NK-92 (cell line): ENCODE results near the gene WRAP53.

Experiments used
- DNase-seq: peaks from one replicate; lab custom pipeline; 2025; ENCODE audit not compliant: unreplicated experiment; lab: John Stamatoyannopoulos, UW

The WRAP53 gene

DNA sequence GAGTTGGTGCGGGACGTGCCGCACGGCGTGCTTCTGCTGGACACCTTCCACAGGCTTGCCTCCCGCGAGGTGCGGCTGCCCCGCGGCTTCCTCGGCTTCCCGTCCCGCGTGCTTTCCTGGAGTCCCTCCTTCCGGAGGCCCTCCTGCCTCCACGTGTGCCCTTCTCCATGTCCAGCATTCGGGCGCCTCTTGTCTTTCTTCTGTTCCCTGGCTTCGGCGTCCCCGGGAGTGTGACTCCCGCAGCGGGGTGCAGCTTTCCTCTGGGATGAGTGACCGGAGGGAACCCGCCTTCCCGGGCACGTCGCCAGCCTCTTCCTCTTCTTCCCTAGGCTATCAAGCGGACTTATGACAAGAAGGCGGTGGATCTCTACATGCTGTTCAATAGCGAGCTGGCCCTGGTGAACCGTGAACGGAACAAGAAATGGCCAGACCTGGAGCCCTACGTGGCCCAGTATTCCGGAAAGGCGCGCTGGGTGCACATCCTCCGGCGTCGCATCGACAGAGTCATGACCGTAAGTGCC, 52.3 kb downstream of the WRAP53 start:
- no peak for DNase-seq

DNA sequence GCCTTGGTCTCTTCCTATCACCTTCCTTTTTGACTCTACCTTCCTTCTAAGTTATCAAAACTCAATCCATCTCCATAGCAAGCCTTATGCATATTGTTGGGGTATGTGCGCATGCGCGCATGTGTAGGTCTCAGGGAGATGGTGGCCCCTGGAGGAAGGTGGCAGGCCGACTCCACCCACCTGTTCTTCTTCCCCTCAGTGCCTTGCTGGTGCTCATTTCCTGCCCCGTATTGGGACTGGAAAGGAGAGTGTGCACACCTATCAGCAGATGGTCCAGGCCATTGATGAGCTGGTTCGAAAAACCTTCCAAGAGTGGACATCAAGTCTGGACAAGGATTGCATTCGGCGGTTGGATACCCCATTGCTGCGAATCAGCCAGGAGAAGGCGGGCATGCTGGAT, 54.5 kb downstream of the WRAP53 start:
- no peak for DNase-seq

DNA sequence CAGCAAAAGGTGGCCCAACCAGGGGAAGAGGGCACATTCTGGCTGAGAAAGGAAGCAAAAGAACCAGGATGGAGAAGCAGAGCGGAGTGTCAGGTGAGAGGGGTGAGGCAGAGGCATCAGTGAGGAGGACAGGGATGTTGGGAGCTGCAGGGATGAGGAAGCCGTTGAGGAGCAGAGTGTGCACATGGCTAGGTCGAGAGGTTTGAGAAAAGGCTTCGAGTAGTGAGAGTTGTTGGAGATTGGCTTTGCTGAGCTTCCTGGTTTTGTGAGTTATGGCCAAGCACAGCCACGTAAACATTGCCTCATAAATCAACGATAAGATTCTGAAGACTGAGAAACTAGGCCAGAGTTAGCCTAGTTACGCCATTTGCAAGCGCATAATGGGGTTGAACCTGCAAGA, 56.1 kb downstream of the WRAP53 start:
- DNase-seq: no peak

DNA sequence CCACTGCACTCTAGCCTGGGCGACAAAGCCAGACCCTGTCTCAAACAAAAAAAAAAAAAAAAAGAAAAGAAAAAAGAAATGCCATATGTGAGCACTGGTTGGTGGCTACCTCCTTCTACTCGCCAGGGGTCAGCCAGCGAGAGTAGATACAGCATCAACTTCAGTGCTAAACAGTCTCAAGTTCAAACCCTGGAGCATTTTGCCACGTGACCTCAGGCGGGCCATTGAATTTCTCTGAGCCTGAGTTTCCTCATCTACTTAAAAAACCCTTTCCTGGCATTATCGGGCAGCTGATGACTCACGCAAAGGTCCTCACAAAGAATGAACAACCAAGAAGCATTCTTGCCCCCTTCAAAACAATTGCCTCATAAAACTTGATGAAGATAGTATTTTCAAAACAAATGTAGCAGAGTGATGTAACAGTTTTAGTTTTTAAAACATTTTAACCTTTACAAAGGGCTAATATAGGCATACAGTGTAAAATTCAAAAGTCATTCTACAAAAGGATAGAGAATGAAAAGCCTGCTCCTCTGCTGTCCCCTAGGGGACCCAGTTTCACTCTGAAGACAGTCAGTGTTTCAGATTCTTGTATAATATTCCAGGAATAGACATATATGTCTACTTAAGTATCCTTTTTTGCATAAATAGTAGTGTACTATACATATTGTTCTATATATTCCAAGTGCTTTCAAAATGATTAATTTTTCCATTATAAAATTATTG, 57.6 kb downstream of the WRAP53 start:
- no peak for DNase-seq

DNA sequence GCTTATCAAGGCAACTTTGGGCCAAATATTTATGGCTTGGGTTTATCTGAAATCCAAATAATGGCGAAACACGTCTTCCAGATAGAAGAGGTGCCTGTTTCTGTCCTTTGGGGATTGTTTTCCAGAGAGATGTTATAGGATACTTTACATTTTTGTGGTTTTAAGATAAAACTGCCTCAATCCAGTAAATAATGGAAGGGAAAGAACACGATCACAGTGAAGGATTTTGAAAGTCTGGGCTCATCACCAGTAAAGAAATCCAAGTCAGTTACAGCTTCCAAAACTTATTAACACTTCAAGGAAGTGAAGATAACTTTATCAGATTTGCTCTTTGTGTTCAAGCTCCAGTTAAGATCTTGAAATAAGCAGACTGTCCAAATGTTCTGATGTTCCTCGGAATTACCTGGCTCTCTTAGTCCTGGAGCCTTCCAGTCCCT, 59.4 kb downstream of the WRAP53 start:
- DNase-seq: no peak

DNA sequence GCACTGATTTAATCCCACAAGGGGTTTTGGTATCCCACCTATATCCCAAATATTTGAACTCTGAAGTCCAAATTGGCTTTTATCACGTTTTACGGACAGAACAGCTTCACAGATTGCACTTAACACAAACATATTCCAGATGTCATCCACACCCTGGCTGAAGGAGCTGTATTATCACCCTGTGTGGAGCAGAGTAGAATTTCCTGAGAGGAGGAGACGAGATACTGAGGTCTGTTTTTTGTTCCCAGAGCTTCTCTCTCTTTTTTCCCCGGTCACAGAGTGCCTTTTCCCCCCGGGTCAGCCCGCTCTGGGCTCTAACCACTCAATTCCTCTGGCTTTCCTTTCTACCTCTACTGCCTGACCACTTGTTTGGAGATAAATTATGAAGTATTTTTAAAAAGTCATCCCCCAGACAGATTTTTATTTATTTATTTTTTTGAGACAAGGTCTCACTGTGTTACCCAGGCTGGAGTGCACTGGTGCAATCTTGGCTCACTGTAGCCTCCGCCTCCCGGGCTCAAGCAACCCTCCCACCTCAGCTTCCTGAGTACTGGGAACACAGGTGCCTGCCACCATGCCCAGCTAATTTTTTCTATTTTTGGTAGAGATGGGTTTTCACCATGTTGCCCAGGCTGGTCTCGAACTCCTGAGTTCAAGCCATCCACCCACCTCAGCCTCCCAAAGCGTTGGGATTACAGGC, 59.9 kb downstream of the WRAP53 start:
- DNase-seq: no peak

DNA sequence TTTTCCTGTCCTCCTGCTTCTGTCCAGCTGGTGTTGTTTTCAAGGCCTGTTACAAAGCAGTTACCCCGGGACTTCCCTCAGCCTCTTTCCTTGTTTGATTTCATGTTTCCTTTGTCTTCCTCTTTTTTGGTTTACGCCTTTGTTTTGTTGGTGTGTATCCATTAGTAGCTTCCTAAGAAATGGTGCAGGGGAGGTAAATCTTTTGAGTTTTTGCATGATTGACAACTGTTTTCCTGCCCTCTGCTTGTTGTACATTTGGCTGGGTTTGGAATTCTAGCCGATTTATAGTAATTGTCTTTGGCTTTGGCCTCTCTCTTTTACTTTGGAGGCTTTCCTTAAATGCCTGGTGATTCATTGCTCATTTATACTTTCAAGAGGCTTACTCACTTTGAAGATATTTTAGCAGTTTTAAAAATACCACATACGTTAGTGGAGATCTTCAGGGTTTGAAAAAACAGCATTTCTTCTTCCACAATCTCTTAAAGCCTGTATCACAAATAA, 62.1 kb downstream of the WRAP53 start:
- DNase-seq: no peak
